ENCODE measurements around the gene KCNJ1.
A peak's percentile ranks its signal among the peaks of the same experiment; 100 is the strongest.

Gene KCNJ1

GRCh38 chr11:128834157-128834556, 32.9 kb downstream of the KCNJ1 start:
- DNase-seq: no peak
- H3K36me3 Mint-ChIP-seq (ENCODE audit: low read depth): no peaks in the 10 kb centered on the region
- H3K4me1 Mint-ChIP-seq (ENCODE audit: low read depth): peaks cover 39% of the 10 kb centered on the region
- H3K27ac Mint-ChIP-seq: no peak overlapping the region
- H3K27me3 Mint-ChIP-seq: no peaks in the 10 kb centered on the region
- no peak overlapping the region for H3K4me3 Mint-ChIP-seq
- no peaks in the 10 kb centered on the region for H3K9me3 Mint-ChIP-seq

GRCh38 chr11:128832121-128832497, 35.0 kb downstream of the KCNJ1 start:
- H3K4me1 Mint-ChIP-seq (ENCODE audit: low read depth): peaks cover 22% of the 10 kb centered on the region
- no peaks in the 10 kb centered on the region for H3K36me3 Mint-ChIP-seq (ENCODE audit: low read depth)

GRCh38 chr11:128831174-128832120, 35.6 kb downstream of the KCNJ1 start:
- peak; percentile 91 for DNase-seq
- Mint-ChIP-seq H3K36me3 (ENCODE audit: low read depth) (no peaks in the 10 kb centered on the region), H3K27me3 (no peaks in the 10 kb centered on the region), H3K27ac (peak overlapping the region; percentile 91), H3K4me1 (ENCODE audit: low read depth) (peaks cover 21% of the 10 kb centered on the region), H3K4me3 (peak overlapping the region; percentile 55), H3K9me3 (no peaks in the 10 kb centered on the region)

More at GRCh38 chr11:128832121-128832497, 35.0 kb downstream of the KCNJ1 start:
- DNase-seq: no peak
- peak overlapping the region; percentile 71 for H3K27ac Mint-ChIP-seq
- no peaks in the 10 kb centered on the region for H3K9me3 Mint-ChIP-seq
- H3K4me3 Mint-ChIP-seq: no peak overlapping the region
- no peaks in the 10 kb centered on the region for H3K27me3 Mint-ChIP-seq

GRCh38 chr11:128830290-128831173, 36.6 kb downstream of the KCNJ1 start:
- H3K27me3 Mint-ChIP-seq: no peaks in the 10 kb centered on the region
- peak overlapping the region; percentile 55 for H3K4me3 Mint-ChIP-seq
- H3K27ac Mint-ChIP-seq: peak overlapping the region; percentile 91
- H3K4me1 Mint-ChIP-seq (ENCODE audit: low read depth): peaks cover 21% of the 10 kb centered on the region
- peak; percentile 45 for DNase-seq
- no peaks in the 10 kb centered on the region for H3K9me3 Mint-ChIP-seq
- H3K36me3 Mint-ChIP-seq (ENCODE audit: low read depth): no peaks in the 10 kb centered on the region

- H3K27ac Mint-ChIP-seq: no peak overlapping the region
- no peaks in the 10 kb centered on the region for H3K27me3 Mint-ChIP-seq
- H3K9me3 Mint-ChIP-seq: no peaks in the 10 kb centered on the region
- no peak overlapping the region for H3K4me3 Mint-ChIP-seq
- DNase-seq: no peak
- H3K4me1 Mint-ChIP-seq (ENCODE audit: low read depth): peaks cover 26% of the 10 kb centered on the region
- peaks cover 2% of the 10 kb centered on the region for H3K36me3 Mint-ChIP-seq (ENCODE audit: low read depth)
These were observed 38.7 kb downstream of the KCNJ1 start for GRCh38 chr11:128828350-128828749.

- Mint-ChIP-seq H3K27ac (peak overlapping the region; percentile 27), H3K36me3 (ENCODE audit: low read depth) (peaks cover 8% of the 10 kb centered on the region), H3K4me1 (ENCODE audit: low read depth) (peaks cover 25% of the 10 kb centered on the region), H3K9me3 (no peaks in the 10 kb centered on the region), H3K27me3 (no peaks in the 10 kb centered on the region), H3K4me3 (no peak overlapping the region)
- DNase-seq: no peak
These were observed 39.8 kb downstream of the KCNJ1 start for GRCh38 chr11:128827191-128827893.

GRCh38 chr11:128825050-128825784, 41.9 kb downstream of the KCNJ1 start:
- H3K27me3 Mint-ChIP-seq: no peaks in the 10 kb centered on the region
- no peak overlapping the region for H3K4me3 Mint-ChIP-seq

GRCh38 chr11:128824191-128825049, 42.7 kb downstream of the KCNJ1 start:
- no peak for DNase-seq
- Mint-ChIP-seq H3K36me3 (ENCODE audit: low read depth) (peaks cover 8% of the 10 kb centered on the region), H3K27me3 (no peaks in the 10 kb centered on the region), H3K9me3 (no peaks in the 10 kb centered on the region), H3K27ac (no peak overlapping the region), H3K4me1 (ENCODE audit: low read depth) (peaks cover 5% of the 10 kb centered on the region), H3K4me3 (no peak overlapping the region)

More at GRCh38 chr11:128825050-128825784, 41.9 kb downstream of the KCNJ1 start:
- peaks cover 8% of the 10 kb centered on the region for H3K36me3 Mint-ChIP-seq (ENCODE audit: low read depth)
- peaks cover 10% of the 10 kb centered on the region for H3K4me1 Mint-ChIP-seq (ENCODE audit: low read depth)
- H3K27ac Mint-ChIP-seq: no peak overlapping the region
- DNase-seq: no peak
- H3K9me3 Mint-ChIP-seq: no peaks in the 10 kb centered on the region

- peak overlapping the region; percentile 58 for H3K27ac Mint-ChIP-seq
These were observed 43.3 kb downstream of the KCNJ1 start for GRCh38 chr11:128823753-128824152.

GRCh38 chr11:128822130-128822529, 45.0 kb downstream of the KCNJ1 start:
- Mint-ChIP-seq H3K4me1 (ENCODE audit: low read depth) (peaks cover 5% of the 10 kb centered on the region), H3K4me3 (no peak overlapping the region), H3K27me3 (no peaks in the 10 kb centered on the region), H3K9me3 (no peaks in the 10 kb centered on the region), H3K27ac (no peak overlapping the region), H3K36me3 (ENCODE audit: low read depth) (peaks cover 20% of the 10 kb centered on the region)
- DNase-seq: no peak

More at GRCh38 chr11:128823753-128824152, 43.3 kb downstream of the KCNJ1 start:
- Mint-ChIP-seq H3K36me3 (ENCODE audit: low read depth) (peaks cover 12% of the 10 kb centered on the region), H3K4me1 (ENCODE audit: low read depth) (peaks cover 5% of the 10 kb centered on the region), H3K4me3 (no peak overlapping the region), H3K27me3 (no peaks in the 10 kb centered on the region), H3K9me3 (no peaks in the 10 kb centered on the region)
- DNase-seq: no peak

GRCh38 chr11:128821556-128821955, 45.5 kb downstream of the KCNJ1 start:
- H3K27me3 Mint-ChIP-seq: no peaks in the 10 kb centered on the region
- H3K4me3 Mint-ChIP-seq: no peak overlapping the region
- no peak for DNase-seq
- H3K9me3 Mint-ChIP-seq: no peaks in the 10 kb centered on the region
- H3K27ac Mint-ChIP-seq: no peak overlapping the region
- peaks cover 5% of the 10 kb centered on the region for H3K4me1 Mint-ChIP-seq (ENCODE audit: low read depth)
- H3K36me3 Mint-ChIP-seq (ENCODE audit: low read depth): peaks cover 24% of the 10 kb centered on the region

GRCh38 chr11:128819198-128819597, 47.9 kb downstream of the KCNJ1 start:
- Mint-ChIP-seq H3K4me3 (no peak overlapping the region), H3K27me3 (no peaks in the 10 kb centered on the region), H3K27ac (no peak overlapping the region), H3K4me1 (ENCODE audit: low read depth) (peaks cover 5% of the 10 kb centered on the region), H3K9me3 (no peaks in the 10 kb centered on the region), H3K36me3 (ENCODE audit: low read depth) (peaks cover 45% of the 10 kb centered on the region)
- DNase-seq: no peak

Data from activated T-cell treated with anti-CD3 and anti-CD28 coated beads, Interleukin-2, amount 50 U/mL, for 24 hours (primary cell).